Ramos (cell line): ENCODE data around the gene ARSK.
"Not testable (repeated sequence)": the region's sequence is repeated elsewhere in the genome, so short reads cannot be mapped to it uniquely, and the experiment has no call there.

Experiments used
- in situ Hi-C: fragments of 300-500 bp; cut with MboI; formaldehyde crosslinking; loops from one replicate; pipeline ENCODE4 v1.14.3; 2022; ENCODE audit warnings: low sequenced_read_pairs; ENCODE audit not compliant: unreplicated experiment

ARSK gene

GRCh38 chr5:95620030-95620869, 65.3 kb downstream of the ARSK start, which contains the start of gene GPR150:
GPR150 (plus strand) TSS chr5:95620087; CDS start chr5:95620276, 189 bp downstream.
- in situ Hi-C loops = no loop called here

GRCh38 chr5:95620870-95621838, 66.3 kb downstream of the ARSK start:
- in situ Hi-C loops = no loop called here

- in situ Hi-C loops = no loop called here
These were observed 67.1 kb downstream of the ARSK start for GRCh38 chr5:95621839-95622629.

GRCh38 chr5:95623706-95624105, 68.8 kb downstream of the ARSK start:
- in situ Hi-C loops = no loop called here

- in situ Hi-C loops = no loop called here
These were observed 69.5 kb downstream of the ARSK start for GRCh38 chr5:95624368-95624767.

GRCh38 chr5:95626701-95627100, 71.8 kb downstream of the ARSK start:
- in situ Hi-C loops = no loop called here

GRCh38 chr5:95627971-95628810, 73.3 kb downstream of the ARSK start:
- in situ Hi-C loops = no loop called here

- in situ Hi-C loops = no loop called here
These were observed 74.0 kb downstream of the ARSK start for GRCh38 chr5:95628933-95629332.

- in situ Hi-C loops = no loop called here
These were observed 75.6 kb downstream of the ARSK start for GRCh38 chr5:95630394-95630917.

GRCh38 chr5:95631255-95631958, 76.5 kb downstream of the ARSK start:
- in situ Hi-C loops = no loop called here

- in situ Hi-C loops = no loop called here
These were observed 77.2 kb downstream of the ARSK start for GRCh38 chr5:95631991-95632675.

GRCh38 chr5:95632942-95633341, 78.0 kb downstream of the ARSK start:
- in situ Hi-C loops = not testable (repeated sequence)

- in situ Hi-C loops = no loop called here
These were observed 78.8 kb downstream of the ARSK start for GRCh38 chr5:95633671-95634070.

- in situ Hi-C loops = no loop called here
These were observed 79.2 kb downstream of the ARSK start for GRCh38 chr5:95634081-95634480.

GRCh38 chr5:95638632-95639031, 83.7 kb downstream of the ARSK start:
- in situ Hi-C loops = no loop called here

GRCh38 chr5:95641741-95642220, 86.9 kb downstream of the ARSK start:
- in situ Hi-C loops = no loop called here

- in situ Hi-C loops = no loop called here
These were observed 88.3 kb downstream of the ARSK start for GRCh38 chr5:95643152-95643551.
